ENCODE measurements around the gene WDR93.

Gene WDR93

DNA sequence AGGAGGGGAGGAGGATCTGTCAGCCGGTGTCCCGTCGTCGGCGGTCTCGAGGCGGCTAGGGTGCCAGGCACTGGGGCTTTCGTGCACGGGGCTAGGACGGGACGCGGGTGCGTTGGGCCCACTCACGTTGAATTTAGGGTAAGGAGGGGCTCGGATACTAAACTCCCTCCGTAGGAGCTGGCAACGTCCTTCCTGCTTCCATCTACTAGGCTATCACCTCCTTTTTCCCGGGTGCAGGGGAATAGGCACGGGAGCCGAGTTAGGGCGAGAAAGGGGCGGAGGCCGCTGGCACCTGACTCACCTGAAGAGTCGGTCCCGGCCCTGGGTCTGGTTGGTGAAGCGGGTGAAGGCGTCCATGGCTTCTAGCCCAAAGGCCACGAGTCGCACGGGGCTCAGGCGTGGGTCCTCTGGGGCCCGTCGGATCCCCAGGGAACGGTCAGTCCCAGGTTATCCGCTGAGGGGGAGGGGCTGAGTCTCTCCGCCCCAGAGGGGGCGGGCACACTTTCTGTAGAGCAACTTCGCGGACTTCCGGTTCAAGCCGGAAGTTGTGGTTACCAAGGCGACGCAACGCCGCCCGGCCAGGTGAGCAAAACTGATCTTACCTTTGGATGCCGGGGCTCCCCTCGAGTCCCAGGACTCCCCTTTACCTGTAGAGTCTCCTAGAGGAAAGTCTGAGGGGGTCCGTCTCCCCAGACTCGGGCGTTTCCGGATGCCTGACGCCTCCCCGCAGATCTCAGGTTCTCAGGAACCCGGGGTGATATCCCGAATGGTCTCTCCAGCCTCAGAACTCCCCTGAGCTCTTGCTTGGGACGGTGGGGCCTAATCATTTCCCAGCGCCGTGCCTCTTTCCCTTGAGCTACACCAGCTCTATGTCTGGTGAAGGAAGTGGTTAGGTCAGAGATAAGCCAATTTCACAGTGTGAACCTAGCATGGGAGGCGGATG lies at the start of gene WDR93, which contains the start of gene PEX11A:
WDR93 (plus strand) TSS at position 536 of the 943 bp plus-strand sequence. CDS start 10,936 bp downstream, outside the sequence.
PEX11A (minus strand) TSS at position 479 of the 943 bp plus-strand sequence; CDS start at position 357, 122 bp downstream.
- DNase-seq = peak; percentile 60

DNA sequence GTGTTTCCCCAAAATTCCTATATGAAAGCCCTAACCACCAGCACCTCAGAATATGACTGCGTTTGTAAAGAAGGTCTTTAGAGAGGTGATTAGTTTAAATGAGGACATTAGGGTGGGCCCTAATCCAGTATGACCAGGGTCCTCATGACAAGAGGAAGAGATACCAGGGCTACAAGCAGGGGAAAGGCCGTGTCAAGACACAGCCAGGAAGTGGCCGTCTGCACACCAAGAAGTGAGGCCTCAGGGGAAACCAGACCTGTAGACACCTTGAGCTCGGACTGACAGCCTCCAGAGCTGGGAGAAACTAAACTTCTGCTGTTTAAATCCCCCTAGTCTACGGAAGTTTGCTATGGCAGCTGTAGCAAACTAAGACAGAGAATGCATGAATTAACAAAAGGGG lies 49.6 kb upstream of the WDR93 start:
- DNase-seq = no peak

DNA sequence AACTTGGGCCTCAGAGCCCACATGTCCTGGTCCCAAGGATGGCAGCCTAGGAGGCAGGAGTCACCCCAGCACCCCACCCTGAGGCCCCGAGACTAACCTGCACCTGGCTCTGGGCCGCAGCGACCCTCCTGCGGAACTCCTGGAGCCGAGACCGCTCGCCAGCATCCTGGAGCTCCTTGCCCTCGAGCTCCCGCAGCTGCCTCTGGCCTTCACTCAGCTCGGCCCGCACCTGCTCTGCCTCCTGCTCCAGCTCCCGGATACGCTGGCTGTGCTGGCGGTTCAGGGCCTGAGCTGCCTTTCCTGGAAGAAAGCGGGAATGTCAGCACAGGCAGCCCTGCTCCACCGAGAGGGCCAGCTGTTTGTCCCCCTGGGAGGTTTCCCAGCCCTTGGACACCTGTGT lies 48.5 kb upstream of the WDR93 start:
- DNase-seq = no peak

DNA sequence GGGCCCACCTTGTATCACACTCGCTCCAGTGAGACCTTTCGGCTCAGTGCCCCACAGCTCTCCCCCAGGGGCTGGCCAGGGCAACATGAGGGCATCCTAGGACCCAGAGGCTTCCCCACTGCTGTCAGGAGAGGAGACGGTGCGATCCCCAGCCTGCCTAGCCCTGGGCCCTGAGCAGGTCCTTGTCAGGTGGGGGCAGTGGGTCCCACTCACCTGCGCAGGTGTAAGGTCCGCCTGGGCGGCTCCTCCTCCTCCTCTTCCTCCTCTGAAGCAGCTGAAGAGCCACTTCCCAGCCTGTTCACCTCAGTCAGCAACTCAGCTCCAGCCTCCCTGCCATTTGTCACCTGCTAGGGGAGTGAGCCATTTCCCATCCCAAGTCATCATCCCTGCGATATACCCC lies 44.9 kb upstream of the WDR93 start:
- no peak for DNase-seq

DNA sequence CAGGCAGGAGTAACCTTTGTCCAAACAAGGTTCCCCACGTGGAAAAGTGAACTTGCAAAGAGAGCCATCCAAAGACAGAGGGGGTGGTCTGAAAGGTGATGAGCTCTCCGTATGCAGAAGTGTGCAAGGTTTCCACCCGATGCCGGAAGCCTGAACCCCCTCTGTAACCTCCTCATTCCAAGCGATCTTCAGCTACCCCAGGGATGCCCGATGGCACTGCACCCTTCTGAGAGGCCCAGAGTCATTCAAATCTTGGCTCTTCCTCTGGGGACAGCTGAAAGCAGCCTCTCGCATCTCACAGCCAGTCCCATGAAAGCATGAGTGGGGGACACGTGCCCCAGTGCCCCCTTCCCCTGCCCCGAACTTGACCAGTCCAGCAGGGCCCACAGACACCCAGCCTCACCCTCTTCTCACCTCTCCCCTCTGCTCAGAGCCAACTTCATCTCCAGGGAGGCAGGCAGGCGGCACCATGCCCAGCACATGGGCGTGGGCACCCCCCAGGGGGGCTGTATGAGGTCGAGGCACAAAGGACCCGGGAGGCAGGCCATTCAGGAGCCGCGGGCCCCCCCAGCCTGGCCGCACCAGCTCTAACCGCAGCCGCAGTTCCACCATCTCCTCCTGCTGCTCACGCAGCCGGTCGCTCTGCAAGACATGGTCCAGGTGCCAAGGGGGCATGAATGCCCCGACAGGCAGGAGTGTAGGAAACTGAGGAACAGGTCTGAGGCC lies 44.0 kb upstream of the WDR93 start:
- no peak for DNase-seq

DNA sequence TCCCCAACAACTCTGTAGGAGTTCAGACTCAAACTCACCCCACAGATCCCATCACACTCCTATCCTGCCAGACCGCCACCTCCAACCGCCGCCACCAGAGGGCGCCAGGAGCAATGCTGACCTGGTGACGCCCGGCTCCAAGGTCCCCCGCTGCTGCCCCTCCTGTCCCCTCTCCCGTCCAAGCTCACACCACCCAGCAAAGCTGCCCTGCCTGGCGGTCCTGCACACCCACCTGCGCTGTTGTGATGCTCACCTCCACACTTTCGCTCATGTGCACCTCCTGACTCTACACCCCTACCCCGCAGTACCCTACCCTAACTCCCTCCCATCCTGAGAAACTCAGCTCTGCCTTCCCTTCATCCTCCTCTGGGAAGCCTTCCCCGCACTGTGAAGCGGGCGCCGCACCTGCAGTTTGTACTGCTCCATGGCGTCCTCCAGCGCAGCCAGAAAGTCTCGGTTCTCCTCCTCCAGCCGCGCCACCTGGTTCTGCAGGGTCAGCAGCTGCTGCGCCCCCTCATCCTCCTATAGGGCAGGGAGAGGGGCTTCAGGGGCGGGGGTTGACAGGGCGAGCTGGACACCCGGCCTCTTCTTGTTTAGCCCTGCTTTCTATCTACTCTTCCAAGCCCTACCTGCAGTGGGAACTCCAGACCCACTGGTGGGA lies 43.3 kb upstream of the WDR93 start:
- DNase-seq = no peak

DNA sequence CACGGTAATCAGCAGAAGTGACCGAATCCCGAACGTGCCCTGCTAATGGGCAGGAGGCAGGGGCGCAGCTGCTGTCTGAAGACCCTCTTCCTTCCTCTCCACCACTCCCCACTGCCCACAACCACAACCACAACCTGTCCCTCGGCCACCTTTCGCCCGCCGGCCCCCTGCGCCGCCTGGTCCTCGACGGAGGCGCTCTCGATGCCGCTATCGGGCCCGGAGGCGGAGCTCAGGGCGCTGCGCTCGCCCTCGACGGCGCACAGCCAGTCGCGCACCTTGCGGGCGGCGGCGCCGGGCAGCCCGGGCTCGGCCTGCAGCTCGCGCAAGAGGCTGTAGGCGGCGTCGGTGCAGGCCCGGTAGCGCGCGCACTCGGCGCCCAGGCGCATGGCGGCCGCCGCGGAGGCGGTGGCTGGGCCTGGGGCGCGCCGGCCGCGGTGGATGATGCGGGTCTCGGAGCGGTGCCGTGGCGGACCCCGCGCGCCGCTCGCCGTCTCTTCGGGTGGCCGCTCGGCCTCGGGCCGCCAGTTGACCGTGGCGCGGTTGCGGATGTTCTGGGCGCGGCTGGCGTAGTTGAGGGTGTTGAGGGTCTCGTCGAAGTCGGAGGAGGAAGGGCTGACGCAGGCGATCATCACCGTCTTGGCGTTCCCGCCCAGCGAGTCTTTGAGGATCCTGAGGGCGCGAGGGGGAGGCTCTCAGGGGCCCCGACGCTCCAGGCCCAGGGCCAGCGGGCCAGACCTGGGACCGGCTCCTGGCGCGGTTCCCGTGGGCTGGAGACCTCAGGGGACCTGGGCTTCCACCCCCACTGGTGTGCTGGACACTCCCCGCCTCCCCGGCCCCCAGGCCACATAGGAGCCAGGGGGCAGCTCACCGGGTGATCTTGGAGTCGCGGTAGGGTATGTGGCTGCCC lies 42.3 kb upstream of the WDR93 start:
- DNase-seq = no peak

DNA sequence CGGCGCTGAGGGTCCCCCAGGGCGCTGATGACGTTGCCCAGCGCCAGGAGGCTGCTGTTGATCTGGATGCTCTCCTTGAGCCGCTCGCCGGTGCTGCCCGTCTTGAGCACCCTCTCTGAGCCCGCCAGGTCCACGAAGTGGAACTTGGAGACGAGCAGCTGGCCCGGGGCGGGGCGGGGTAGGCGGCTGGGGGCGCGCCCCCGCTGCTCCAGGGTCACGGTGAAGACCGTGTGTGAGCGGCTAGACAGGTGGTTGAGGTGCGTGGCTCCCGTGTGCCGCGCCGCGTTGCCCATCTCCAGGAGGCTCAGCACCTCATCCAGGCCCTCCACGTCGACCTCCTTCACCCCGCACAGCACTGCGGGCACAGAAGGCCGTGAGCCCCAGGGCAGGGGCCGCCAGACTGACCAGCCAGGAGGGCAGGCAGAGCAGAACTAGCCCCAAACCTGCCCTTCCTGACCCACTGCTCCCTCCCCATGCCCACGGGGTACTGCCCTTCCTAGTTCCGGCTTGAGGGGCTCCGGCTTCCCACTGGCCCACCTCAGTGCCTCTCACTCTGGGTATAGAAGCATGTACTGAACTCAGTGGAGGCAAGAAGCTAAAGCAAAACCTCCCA lies 41.5 kb upstream of the WDR93 start:
- no peak for DNase-seq

DNA sequence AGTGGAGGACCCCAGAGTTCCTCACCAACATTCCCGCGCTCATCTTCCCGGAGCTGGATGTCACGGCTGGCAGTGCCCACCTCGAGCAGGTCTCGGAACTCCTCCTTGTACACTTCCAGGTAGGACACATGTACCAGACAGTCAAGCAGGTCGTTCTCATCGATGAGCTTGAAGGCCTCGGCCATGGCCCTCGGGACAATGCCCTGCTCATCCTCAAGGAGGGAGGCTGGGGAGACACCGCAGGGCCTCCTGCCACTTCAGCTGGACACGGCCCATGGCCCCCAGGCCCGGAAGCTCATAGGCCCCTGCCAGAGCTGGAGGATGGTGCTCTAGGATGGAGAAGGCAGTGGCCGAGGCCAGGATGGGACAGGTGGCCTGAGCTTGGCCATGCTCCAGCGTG lies 40.9 kb upstream of the WDR93 start:
- DNase-seq = no peak

DNA sequence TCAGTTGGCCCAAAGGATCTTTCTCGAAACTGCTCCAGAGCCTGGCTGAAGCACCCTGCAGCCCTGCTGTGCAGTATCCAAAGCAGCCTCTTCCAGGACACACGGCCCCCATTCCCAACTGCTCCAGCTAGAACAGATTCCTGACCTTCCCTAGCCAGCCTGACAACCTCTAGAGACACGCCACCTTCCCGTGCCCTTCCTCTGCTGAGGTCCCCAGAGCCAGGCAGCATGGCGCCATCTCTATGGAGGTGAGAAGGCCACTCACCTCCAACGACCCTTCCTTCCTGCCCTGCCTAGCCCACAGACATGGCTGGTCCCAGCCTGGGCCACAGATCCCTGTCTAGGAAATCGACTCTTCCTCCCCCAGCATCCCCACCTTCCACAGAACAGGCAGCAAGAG lies 38.5 kb upstream of the WDR93 start:
- no peak for DNase-seq

DNA sequence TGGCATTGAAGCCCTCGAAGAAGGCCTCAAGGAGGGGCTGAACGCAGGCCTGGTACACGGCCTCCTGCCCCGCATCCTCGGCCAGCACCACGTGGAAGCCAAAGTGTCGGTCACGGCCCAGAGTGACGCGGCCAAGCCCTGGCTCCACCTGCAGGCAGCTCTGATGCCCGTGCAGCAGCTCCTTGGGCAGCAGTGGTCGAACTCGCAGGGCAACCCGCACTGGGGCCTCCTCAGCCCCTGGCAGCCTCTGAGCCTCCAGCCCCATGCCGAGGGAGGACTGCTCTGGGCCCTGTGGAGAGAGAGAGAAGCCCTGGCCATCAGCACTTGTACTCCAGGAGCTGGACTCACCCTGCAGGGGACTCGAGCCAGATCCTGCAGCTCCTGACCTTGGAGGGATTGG lies 37.9 kb upstream of the WDR93 start:
- no peak for DNase-seq

DNA sequence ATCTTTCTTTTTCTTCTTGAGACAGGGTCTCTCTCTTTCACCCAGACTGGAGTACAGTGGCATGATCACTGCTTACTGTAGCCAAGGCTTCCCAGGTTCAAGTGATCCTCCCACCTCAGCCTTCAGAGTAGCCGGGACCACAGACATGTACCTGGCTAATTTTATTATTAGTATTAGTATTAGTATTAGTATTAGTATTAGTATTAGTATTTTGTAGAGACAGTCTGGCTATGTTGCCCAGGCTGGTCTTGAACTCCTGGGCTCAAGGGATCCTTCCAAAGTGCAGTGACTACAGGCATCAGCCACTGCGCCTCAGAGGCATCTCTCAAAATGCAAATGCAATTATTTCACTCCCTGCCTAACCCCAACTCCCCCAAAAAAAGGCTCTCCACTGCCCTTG lies 37.0 kb upstream of the WDR93 start:
- no peak for DNase-seq

DNA sequence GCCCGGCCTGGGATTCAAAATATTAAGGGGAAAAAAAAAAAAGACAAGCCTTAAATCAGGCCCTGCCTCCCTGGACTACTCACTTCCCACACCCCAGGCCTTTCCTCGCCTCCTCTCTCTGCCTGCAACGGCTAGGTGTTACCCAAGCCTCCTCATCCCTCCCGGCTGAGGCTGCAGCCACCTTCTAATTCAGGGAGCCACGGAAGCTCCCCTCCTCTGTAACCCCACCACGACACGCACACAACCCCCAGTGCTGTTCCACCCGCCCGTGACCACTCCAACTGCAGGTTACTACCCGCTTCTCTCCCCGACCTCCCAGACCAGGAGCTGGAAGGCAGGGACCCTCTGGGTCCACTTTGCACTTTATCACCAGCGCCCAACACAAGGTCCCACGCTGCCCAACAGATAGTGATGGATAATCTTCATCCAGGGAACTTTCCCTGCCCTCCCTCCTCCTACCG lies 36.3 kb upstream of the WDR93 start:
- peak; percentile 23 for DNase-seq

DNA sequence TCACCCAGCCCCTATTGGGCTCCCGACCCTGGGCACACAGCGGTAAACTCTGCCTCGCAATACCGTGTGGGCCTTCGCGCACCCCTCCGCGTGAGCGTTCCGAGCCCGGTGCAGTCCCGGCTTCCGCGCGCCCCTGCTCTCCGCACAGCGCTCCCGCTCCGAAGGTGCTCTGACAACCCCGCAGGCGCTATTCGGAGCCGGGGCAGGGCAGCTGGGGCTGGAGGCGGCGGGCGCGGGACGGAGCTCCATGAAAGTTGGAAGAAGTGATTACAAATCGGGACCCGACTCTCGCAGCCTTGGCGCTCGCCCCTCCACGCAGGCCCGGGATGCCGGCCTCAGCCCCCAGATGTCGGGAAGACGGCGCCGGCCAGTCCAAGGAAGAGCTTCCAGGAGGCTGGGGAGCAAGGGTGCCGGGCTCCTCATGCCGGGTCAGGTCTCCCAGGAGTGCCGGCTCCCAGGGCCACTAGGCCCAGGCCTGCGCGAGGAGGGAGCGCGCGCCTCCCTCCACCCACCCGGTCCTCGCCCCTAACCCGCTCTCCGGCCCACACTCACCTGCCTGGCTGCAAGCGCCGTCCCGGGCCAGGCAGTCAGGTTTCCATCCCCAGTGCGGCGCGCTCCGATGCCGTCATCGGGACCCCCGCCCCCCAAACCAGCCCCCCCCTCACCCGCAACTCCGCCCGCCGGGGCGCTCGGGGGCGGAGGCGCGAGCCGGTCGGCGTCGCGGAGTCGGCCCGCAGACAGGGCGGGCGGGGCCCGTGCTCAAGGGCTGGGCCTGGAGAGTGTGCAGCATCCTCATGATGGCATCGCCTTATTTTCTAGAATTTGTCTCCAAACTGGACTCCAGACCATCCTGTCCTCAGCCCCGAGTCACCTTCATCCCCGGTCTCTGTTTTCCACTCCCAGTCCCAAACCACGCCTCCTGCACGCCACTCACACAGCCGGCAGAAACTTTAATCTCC lies 35.5 kb upstream of the WDR93 start, which contains the start of gene KIF7:
KIF7 (minus strand) TSS at position 621 of the 959 bp plus-strand sequence. CDS start 2,537 bp downstream, outside the sequence.
- DNase-seq = peak; percentile 38

DNA sequence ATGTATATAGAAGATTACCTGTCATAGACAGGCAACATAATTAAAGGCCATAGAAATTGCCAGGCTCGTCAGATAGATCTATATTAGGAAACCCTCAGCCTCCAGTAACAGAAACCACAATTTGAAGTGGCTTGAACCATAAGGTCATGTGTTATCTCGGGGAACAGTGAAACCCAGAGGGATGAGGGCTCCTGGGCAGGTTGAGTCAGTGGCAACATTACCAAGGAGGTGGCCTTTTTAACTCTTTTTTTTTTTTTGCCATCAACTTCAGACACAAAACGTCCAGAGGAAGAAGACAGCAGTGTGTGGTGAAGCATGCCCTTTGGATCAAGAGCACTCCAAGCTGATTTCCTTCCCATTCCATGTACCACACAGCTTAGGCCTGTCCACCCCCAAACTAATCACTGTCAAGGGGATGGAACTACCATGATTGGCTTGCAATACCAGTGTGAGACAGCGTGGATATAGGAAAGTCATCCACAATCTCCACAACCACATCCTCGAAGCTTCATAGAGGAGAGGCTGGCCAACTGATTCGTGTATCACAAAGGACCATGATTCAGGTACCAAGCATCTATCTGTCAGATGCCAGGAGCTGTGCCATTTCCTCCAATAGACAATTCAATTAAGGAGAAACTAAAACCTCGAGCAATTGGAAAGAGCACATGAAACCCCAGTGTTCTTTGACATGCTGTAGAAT lies 34.3 kb upstream of the WDR93 start:
- no peak for DNase-seq

DNA sequence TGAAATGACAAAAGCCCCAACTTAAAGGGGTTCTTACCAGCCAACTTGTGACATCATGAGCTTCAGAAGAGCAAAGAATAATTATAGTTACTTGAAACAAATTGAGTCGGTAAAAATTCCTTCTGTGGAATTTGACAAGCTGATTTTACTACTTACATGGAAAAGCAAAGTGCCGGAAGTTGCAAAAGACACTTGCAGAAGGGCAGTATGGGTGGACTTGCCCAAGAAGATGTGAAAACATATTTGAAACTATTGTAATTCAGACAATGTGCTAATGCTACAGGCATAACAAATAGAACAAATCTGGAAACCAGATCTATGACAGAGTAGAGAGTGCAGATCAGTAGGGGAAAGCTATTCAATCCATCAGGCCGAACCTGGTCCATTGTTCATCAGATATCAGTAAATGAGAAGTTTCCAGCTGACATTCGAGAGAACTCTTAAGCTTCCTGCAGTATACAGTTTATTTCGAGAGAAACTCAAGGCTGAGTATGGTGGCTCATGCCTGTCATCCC lies 32.9 kb upstream of the WDR93 start:
- DNase-seq = no peak

DNA sequence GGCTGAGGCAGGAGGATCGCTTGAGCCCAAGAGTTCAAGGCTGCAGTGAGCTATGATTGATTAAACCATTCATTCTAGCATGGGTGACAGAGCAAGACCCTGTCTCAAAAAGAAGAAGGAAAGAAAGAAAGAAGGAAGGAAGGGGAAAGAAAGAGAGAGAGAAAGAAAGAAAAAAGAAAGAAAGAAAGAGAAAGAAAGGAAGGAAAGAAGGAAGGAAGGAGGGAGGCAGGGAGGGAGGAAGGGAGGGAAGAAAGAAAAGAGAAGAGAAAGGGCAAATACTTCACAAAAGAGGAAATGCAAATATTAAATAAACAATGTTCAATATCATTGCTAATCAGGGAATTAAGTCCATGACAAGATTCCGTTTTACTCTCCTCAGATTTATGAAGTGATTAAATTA lies 31.3 kb upstream of the WDR93 start:
- no peak for DNase-seq

DNA sequence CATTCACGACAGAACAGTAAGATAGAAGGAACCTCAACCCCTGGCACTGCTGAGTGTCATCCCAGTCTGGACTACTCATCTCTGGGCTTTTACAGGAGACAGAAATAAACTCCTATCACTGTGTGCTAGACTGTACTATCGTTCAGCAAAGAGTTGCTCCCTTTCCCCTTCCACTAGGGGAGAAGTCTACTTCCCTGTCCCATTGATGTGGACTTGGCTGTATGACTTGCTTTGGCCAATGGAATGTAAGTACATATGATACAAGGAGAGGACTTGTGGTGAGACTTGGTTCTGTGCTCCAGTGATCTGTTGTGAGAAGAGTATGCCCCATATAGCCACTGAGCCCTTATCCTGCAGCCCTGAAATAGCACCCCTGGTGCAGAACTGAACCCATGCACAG lies 30.1 kb upstream of the WDR93 start:
- DNase-seq = no peak

DNA sequence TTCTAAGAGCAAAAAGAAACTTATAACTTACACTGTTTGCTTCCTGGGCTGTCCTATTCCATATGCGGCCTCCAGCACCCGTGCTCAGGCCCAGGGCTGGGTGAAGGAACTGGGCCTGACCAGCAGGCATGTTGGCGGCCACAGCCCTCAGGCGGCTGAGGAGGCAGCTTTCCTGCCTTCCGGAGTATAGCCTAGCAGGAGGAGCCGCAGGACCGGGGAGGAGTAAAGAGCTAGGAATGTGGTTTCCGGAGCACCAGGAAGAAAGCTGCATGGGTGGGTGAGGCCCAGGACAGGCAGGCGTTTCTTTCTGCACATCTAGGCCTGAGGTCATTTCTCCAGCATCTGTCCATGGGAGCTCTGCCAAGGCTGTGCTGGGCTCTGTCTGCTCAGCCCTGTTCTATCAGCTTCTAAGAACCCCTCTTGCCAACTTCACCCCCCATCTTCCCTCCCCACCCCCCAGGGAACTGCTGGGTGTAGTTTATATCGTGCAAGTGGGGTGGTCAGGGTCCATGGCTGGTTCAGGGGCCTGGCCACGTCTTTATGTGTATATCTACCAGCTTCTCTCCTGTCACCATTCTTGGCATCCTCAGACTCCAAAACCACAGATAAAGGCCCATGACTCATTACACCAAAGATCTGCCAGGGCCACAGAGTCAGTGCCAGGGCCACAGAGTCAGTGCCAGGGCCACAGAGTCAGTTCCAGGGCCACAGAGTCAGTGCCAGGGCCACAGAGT lies 27.6 kb upstream of the WDR93 start:
- peak; percentile 59 for DNase-seq

Measured in T1000 (cell line).